HG03135 (cell line): Measurements from ENCODE around the gene SLC6A5.

Experiments used
- ATAC-seq: cut with Tn5 transposase; IDR thresholded peaks from one replicate; pipeline ENCODE4 v1.9.1; 2021; ENCODE audit warnings: mild to moderate bottlenecking, moderate library complexity; ENCODE audit not compliant: unreplicated experiment

SLC6A5 gene

GRCh38 chr11:20668844-20669819, 69.7 kb downstream of the SLC6A5 start, which contains the start of gene NELL1:
TSS of gene NELL1 (plus strand) at chr11:20669586.
- ATAC-seq: no peak

- ATAC-seq: no peak
Observed at GRCh38 chr11:20669820-20670684, 70.6 kb downstream of the SLC6A5 start.

GRCh38 chr11:20670932-20671403, 71.6 kb downstream of the SLC6A5 start:
- no peak for ATAC-seq

GRCh38 chr11:20671856-20672546, 72.6 kb downstream of the SLC6A5 start:
- ATAC-seq: no peak

- ATAC-seq: no peak
Observed at GRCh38 chr11:20672575-20672974, 73.2 kb downstream of the SLC6A5 start.

GRCh38 chr11:20676658-20677057, 77.2 kb downstream of the SLC6A5 start:
- no peak for ATAC-seq

- no peak for ATAC-seq
Observed at GRCh38 chr11:20688761-20689160, 89.4 kb downstream of the SLC6A5 start.

GRCh38 chr11:20707876-20708275, 108.5 kb downstream of the SLC6A5 start:
- ATAC-seq: no peak
